Amniotic stem cell (primary cell): ENCODE measurements around the gene TMEM107.
A peak's percentile ranks its signal among the peaks of the same experiment; 100 is the strongest.

Experiments used
- DNase-seq: peaks from one replicate; lab custom pipeline; 2025; lab: John Stamatoyannopoulos, UW

Gene TMEM107

DNA sequence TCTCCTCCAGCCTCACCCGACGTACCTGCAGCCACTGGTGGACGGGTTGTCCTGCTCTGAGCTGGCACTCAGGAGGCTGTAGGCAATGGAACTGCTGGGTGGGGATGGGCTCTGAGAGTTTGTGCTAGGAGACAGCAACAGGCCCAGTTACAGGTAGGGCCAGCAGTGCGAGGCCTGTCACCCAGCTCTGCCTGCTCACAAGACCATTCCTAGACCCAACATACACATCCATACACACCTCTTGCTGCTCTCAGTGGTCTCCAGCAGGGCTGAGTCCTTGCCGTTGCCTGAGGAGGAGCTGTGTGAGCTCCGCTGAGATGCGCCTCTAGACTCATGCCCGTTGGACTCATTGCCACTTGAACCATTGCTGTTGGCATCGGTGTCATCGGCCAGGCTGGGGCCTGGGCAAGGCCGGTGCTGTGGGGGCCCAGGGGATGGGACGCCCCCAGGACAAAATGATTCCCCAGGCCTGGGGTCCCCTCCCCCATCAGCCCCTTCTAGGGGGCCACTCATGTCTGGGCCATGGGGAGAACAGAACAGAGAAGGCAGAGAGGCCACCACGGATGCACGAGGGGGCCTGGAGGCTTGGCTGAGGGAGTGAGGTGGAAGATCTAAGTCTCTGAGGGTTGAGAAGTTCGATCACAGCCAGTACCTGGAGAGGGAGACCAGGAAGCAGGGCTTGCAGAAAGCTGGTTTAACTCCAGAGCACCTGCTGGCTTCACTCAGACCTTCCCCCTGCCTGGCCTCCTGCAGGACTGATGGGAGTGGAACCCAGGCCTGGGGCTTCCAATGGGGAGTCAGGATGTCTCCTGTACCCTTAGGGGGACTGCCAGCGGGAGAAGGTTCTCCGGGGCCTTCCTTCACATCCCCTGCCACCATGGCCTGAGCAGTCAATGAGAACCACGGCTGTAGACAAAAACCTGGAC, 25.7 kb downstream of the TMEM107 start:
- DNase-seq, result no peak

DNA sequence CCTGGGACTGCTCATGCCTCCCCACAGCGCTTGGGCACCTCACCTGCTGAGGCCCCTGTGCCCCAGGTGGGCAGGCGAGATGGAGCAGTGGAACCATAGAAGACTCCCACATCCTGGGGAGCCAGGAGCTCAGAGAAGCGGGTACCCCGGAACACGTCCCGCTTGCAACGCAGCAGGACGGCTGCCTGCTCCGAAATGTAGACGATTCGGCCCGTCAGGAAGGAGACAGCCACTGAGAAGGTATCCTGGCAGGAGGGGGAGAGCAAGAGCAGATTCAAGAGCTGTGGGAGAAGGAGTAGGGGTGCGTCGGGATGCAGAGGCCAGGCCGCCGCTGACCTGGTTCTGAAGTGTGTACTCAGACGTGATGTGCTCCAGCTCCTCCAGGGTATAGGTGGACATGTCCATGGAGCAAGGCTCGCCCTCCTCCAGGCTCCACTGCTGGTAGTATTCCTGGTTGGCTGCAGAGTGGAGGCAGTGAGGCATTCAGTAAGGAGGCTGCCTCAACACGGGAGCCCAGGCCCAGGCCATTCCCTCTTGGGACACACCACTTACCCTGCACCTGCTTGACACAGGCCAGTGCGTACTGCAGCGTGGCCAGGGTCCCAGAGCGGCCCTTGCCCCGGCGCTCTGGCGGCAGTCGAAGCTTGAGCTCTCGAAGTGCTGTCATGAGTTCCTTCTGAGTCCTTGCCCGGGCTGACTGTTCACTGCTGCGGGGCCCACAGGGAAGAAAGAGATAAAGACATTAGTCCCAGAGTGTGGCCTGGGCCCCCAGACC, 26.6 kb downstream of the TMEM107 start:
- DNase-seq, result no peak

DNA sequence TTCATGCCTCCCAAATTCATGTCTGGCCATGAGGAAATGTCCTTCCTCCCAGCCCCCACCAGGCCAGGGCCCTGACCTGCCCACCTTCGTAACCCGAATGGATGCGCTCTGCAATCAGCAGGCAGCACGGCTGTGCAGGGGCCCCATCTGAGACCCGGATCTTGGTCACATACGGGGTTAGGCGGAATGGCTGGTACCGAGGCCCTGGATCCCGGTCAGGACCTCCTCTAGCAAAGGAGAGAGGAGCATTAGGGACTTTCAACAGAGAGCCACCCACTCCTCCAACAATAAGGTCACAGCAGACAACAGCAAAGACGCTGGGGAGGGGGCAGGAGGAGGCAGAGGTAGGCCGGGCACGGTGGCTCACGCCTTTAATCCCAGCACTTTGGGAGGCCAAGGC, 27.6 kb downstream of the TMEM107 start:
- no peak for DNase-seq

DNA sequence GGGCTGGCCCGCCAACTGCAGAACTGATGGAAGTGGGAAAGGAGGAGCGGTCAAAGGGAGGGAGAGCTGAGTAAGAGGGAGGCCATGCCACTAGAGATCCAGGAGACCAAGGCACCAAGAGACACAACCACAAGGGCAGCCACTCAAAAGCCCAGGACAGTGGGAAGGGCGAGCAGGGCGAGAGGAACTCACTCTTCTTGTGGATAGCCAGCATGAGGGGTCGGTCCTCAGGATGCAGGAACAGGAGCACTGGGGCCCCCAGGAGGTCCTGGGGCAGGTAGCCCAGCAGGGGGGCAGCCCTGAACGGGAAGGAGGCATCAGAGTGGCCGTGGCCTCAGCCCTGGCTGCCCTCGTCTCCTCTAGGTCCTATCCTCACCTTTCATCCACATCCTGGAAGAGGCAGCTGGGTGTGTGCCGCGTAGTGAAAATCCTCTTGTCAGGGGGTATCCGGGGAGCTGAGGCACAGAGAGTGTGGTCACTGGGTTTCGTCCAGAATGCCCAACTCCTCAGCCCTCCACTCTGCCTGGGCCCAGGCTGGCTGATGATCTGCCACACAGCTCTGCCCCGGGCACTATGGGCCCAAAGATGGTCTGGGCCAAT, 28.3 kb downstream of the TMEM107 start:
- no peak for DNase-seq

DNA sequence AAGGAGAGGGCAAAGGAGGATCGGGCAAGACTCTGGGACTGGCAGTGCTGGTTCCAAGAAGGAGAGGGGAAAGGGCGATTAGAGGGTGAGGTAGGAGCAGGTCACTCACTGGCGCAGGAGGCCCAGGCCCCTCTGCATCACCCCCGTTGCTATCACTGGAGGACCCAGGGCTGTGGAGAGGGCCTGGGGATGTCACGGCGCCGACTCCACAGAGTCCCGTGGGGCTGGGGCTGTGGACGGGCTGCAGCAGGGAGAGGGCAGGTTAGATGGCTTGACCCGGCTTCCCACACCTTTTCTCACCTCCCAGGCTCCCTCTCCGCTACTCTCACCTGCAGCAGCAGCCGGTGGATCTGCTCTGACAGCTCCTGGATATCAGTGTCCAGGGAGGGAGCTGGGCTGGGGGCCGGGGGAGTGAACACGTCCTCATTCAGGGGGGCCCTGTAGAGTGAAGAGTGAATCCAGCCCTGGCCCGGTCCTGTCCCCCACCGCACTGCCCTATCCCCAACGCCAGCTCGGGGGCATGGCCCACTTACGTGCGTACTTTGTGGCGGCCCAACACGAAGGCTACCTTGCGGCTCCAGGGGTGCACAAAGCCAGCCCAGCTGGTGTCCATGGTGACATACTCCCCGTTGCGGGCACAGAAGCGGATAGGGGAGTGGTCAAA, 28.9 kb downstream of the TMEM107 start:
- no peak for DNase-seq

DNA sequence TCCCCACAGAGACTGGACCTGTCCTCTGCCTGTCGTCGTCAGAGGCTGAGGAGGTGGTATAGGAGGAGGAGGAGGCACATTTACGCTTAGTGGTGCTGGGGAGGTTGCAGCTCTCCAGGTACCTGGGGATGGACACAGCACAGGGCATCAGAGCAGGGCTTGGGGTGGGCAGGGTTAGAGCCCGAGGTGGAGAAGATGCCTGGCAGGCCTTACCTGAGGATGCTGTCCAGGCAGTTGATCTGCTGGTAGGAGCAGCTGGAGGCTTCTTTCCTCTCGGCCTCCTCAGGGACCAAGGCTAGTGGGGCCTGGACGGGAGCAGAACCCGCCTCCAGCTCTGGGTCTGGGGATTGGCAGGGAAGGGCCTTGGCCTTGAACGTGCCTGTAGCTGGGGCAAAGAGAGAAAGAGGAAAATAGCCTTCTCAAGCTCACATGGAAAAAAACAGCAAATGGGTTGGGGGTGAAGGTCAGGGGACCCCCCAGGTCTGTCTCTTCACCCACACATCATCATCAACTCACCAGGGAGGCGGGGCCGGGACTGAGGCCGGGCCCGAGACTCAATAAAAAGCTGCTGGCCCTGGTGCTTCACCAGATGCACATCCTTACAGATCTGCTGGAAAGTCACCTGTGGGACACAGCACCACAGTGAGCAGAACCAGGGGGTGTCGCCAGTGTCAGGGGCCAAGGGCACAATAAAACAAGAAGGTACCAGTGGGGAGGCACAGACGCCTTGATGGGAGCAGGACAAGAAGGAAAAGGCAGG, 29.6 kb downstream of the TMEM107 start:
- no peak for DNase-seq

DNA sequence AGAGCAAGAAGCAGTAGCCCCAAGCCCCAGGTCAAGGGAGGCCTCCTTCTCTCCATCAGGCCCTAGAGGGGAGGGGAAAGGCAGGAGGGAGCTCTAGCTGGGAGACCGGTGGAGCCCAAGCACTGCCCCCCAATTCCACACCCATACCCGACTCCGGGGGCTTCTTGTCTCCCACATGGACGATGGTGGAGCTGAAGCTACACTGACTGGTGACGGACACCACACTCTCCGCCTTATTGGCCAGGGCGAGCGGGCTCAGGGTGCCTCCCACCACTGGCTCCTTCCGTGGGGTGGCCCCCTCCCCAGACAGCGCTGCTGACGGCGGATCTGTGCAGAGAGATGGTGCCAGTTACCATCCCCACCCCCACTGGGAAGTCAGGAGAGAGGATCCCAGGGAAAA, 30.4 kb downstream of the TMEM107 start:
- no peak for DNase-seq

DNA sequence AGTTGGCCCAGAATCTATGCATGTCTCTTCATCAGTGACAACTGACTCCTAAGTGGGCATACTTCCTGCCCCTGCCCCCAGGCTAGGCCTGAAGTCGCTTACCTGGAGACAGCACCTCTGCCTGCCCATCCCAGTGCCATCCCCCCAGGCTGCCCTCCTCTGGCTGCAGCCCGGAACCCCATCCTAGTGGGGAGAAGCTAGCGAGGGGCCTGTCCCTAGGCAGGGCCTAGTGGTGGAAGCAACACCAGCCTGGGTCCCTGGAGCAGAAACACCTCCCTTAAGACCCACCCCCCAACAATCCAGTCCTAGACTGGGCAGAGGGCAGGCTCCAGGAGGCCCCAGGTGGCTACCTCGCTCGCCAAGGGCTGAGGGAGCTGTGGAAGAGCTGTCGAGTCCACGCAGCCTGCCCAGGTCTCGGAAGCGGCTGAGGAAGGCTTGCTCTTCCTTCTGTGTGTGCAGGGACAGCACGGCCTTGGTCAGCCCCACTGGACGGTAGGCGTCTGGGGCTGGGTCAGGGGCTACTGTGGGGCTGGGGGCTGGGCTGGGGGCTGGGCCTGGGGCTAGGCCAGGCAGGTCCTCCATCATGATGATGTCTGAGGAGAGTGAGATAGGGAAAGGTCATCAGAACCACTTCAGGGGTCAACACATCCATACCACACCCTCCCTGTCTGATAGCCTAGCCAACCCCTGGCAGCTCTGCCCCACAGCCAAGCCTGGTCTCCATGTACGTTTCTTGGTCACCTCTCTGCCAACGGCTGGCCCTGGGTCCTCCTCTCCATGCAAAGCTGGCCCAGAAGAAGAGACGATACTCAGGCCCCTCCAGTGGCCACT, 31.6 kb downstream of the TMEM107 start:
- DNase-seq, result no peak

DNA sequence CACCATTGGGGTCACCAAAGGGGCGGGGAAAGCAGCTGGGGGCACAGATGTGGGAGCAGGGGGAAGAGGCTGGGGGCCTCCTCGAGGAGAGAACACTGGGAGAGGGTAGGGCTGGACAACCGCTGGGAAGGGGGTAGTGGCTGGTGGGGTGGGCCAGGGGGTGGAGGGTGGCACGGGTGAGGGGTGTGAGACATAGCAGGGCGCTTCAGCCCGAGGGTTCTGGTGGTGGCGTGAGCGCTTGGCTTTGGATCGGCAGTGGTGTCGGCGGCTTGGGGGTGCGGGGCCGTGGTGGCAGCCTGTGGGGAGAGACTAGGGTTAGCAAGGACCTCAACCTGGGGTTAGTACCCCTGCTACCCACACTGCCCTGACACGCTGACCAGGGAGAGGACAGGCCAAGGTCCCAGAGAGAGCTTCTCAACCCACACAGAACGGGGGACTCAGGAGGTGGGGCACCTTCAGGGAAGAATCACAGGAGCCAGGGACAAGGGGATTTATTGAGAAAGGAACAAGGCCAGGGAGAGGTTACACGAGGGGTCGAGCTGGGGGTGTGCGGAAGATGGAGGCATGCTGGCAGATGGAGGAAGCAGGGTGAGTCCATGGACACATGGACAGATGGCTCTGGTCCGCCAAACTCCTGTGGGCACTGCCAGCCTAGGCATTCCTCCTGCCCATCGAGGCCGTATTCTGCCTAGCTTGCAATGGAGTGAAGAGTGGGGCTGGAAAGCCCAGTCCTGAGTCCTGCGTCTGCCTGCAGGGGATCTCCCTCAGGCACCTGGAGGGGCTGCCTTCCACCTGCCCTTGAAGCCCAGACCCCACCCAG, 32.4 kb downstream of the TMEM107 start:
- DNase-seq, result no peak

DNA sequence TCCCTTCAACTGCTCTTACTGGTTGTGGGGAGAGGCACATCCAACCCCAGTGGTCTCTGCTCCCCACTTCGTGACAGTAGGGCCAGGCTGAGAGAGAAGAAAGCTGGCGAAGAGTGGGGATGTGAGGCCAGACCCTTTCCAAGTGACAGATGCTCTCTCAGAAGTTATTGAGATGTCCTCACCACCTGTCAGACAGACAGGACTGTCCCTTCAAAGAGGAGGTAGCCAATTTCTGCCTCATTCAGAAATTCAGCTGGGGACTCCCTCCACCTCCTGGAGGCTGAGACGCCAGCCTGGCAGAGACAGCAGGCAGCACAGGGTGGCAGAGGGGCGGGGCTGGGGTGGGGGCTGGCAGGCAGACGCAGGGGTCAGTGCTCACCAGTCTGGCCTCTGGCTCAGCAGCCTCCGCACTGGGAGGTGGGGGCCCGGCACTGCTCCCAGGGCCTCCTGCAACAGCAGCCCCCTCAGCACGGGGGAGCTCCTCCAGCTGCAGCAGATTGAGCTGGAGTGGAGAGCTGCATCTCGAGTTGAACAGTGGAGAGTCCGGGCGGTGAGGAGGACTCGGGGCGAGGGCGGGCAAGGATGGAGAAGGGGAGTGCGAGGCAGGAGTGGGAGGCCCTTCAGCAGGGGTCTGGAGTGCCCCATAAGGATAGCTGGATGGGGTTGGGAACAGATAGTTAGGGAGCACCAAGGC, 33.1 kb downstream of the TMEM107 start:
- DNase-seq, result no peak

DNA sequence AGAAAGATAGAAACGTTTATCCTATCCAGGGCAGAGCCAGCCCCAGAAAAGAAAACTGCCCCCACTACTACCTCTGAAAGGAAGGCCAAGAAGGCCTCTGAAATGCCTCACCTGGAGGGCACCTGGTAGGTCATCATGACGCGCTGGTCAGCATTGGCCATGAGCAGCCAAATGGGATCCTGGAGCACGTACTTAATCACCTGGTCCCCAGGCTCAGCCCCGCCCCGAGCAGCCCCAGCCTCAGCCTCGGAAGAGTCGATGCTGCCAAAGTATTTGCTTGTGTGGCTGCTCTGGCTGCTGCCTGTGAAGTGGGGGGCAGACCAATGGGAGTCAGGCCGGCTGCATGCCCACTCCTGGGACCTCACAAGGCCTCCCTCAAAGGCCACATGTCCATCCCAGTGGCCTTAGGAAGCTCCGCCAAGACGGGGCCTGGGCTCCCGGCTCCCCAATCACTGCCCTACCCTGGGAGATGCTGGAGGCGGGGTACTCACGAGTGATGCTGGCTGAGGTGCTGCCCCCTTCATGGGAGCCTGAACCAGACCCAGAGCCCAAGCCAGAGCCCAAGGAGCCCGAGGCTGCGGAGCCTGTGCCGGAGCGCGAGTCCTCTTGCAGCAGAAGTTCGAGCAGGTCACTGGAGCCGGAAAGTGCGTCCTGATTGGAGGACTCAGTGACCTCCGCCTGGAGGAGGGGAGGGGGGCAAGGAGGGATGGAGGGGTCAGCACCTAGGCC, 33.9 kb downstream of the TMEM107 start:
- DNase-seq, result no peak

DNA sequence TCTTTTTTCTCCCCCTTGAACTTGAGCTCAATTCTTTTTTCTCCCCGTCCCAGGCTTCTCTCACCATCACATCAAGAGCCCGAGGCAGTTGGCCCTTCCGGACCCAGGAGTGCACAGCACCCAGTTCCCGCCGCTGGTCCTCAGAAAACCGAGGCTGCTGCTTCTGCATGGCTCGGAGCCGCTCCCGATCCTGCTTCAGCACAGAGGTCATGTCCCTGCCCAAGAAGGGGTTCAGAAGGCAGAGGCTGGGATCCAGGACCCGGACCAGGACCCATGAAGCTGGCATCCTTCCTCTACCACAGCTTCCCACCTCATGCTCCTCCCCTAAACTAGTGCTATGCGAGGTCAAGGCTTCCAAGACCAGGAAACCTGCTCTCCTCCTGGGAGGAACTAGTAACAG, 34.4 kb downstream of the TMEM107 start:
- DNase-seq, result no peak

DNA sequence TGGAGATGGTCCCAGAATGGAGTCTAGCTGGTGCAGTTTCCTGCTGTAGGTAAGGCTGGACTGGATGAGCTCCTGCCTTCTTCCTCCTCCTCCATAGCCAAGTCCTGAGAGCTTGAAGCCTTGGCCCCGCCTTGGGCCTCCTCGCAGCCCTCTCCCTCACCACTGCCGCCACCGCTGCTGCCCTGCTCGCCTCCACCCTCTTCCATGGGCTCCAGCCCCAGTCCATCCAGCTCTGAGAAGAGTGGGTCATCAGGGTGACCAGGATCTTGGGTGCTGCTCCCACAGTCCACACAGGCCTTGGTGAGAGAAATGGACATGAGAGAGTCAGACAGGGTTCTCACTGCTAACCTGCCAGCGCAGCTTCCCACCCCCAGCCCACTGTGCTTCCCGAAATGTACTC, 35.1 kb downstream of the TMEM107 start:
- DNase-seq, result no peak

DNA sequence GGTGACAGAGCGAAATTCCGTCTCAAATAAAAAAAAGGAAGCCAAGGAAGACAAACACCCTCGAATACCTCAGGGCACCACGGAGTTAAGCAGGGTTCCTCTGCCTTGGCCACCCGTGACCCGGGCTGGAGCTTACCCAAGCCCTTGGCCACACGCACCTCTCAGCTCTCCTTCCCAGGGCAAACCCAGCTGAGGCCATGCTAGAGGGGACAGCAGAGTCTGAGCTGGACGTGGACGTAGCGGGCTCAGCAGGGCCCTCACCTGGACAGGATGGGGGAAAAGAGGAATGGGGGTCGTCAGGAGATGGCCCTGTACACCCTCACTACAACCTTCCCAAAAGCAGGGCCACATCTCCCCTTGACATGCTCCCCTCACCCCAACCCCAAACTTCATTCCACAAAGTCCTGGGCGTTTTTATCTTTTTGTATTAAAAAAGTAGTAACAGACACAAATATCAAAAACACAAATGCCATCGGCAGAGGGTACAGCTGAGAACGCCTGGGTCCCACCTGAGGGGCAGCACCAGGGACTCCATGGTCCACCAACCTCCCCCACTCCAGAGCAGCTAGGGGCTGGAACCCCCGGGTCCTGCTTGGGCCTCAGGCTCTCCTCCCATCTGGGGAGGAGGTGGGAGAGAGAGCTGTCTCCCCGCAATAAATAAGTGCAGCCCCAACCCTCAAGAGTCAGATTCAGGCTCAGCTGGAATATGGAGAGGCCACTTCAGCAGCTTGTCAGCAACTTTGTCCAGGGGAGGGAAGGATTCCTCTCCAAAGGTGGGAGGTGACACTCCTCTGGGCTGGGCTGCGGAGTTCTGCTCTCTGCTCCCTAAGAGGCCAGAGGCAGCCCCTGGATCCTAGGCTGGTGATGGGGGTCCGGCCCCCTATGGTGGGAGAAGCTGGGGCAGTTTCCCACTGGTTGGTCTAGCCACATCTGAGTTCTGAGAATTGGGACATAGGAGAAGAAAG, 35.8 kb downstream of the TMEM107 start:
- no peak for DNase-seq

DNA sequence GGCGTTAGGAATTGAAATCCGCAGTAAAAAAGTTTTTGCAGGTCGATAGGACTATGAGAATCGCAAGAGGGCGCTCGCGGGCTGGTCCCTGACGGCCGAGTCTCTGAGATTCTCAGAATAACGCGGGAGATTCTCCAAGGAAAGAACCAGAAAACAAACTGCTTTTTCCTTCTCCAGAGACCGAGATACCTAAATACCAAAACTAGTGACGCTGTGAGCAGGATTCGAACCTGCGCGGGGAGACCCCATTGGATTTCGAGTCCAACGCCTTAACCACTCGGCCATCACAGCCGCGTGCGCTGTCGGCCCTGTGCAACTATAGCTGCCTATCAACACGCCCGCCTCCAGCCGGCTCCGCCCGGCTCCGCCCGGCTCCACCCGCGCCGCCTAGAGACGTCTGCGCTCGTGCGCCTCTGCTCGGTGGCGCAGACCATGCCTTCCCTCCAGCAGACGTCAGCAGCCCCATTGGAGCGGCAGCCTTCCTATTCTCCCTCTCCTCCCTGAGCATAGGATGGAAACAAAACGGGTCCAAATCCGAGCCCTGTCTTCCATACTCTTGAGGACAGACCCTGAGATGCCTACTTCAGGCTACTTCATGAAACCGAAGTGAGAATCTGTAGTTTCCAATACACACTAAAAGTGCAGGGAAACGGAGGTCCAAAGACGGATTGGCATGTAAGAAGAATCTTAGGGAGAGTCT, 37.4 kb downstream of the TMEM107 start:
- peak; percentile 98 for DNase-seq

DNA sequence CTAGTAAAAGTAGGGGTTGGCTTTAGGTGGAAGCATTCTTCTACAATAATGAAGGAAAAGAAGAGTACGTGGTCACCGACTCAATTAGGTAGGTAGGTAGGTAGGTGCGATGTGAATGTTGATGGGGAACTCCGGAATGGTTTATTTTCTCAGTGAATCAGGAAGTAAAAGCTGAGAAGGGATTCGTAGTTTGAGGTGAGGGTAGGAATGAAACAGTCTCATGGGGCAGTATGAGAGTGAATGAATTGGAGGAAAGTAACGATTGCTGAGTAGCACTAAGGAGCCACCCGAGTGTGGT, 37.9 kb downstream of the TMEM107 start:
- DNase-seq, result no peak
